SK-N-SH (cell line): Measurements from ENCODE around the gene HSD3B7. TPM values are rescaled to one million over a fixed set of nuclear protein-coding genes. Genes with fewer than 3 reads are reported as not detected.

Experiments used
- CTCF ChIA-PET: fragments of 300-600, 350-600 bp; formaldehyde crosslinking; extraction: SDS; loops from one replicate; lab custom pipeline; 2021; lab: Yijun Ruan, JAX
- POLR2A ChIA-PET: fragments of 350-600 bp; sonication (Branson Sonifier 250); formaldehyde crosslinking; extraction: SDS; loops from one replicate; lab custom pipeline; 2020; ENCODE audit warnings: antibody characterized with exemption, inconsistent platforms; lab: Yijun Ruan, JAX
- DNase-seq: peaks from one replicate; pipeline ENCODE4 v3.0.0; 2012
- H2AFZ ChIP-seq: fragments of 200-600 bp; sonication (generic); 2 replicates; pipeline ENCODE4 v1.8.1; 2016; ENCODE audit warnings: antibody characterized with exemption, mild to moderate bottlenecking, low read depth
- H3F3A ChIP-seq: fragments of 200-600 bp; sonication (generic); replicated peaks from 2 replicates; pipeline ENCODE3; 2016; ENCODE audit warnings: antibody characterized with exemption, mild to moderate bottlenecking; ENCODE audit not compliant: insufficient read depth
- H3K27ac ChIP-seq, 2 experiments: fragments of 200-500 bp in 1 of 2; fragments of 200-600 bp in 1 of 2; sonication (Bioruptor generic) in 1 of 2; sonication (generic), shearing (Covaris generic) in 1 of 2; 2 replicates each; pipeline versions ENCODE4 v1.5.1 to v1.6.1; 2014 to 2016; ENCODE audit warnings: low read depth in 2 of 2, inconsistent platforms in 1 of 2, low read length in 1 of 2, mild to moderate bottlenecking in 1 of 2, mixed read lengths in 1 of 2
- H3K27me3 ChIP-seq: fragments of 200-600 bp; sonication (generic), shearing (Covaris generic); 2 replicates; pipeline ENCODE4 v1.6.1; 2016; ENCODE audit warnings: mixed run types; ENCODE audit not compliant: insufficient read depth
- H3K36me3 ChIP-seq, 2 experiments: fragments of 200-500 bp in 1 of 2; fragments of 200-600 bp in 1 of 2; sonication (Bioruptor generic) in 1 of 2; sonication (generic) in 1 of 2; replicated peaks in 1 of 2; 2 replicates each; pipeline versions ENCODE3 to v1.5.1; 2014 to 2016; ENCODE audit warnings: low read length in 1 of 2, mild to moderate bottlenecking in 1 of 2; ENCODE audit not compliant: insufficient read depth in 2 of 2, control insufficient read depth in 1 of 2
- H3K4me1 ChIP-seq, 2 experiments: fragments of 200-500 bp in 1 of 2; fragments of 200-600 bp in 1 of 2; sonication (Bioruptor generic) in 1 of 2; sonication (generic), shearing (Covaris generic) in 1 of 2; 2 replicates each; pipeline versions ENCODE4 v1.5.1 to v1.6.1; 2014 to 2016; ENCODE audit warnings: low read depth in 1 of 2, low read length in 1 of 2, mixed run types in 1 of 2; ENCODE audit not compliant: insufficient read depth in 2 of 2, control insufficient read depth in 1 of 2
- H3K4me2 ChIP-seq: fragments of 200-600 bp; sonication (generic), shearing (Covaris generic); 2 replicates; pipeline ENCODE4 v1.6.1; 2017; ENCODE audit warnings: mixed run types
- H3K4me3 ChIP-seq, 2 experiments: fragments of 200-500 bp in 1 of 2; fragments of 200-600 bp in 1 of 2; sonication (Bioruptor generic) in 1 of 2; sonication (generic), shearing (Covaris generic) in 1 of 2; 2 replicates each; pipeline versions ENCODE4 v1.5.1 to v1.8.1; 2014 to 2016; ENCODE audit warnings: low read depth in 2 of 2, inconsistent platforms in 1 of 2, low read length in 1 of 2, mild to moderate bottlenecking in 1 of 2, mixed read lengths in 1 of 2, moderate library complexity in 1 of 2
- H3K79me2 ChIP-seq: fragments of 200-600 bp; sonication (generic); 2 replicates; pipeline ENCODE4 v1.8.1; 2017; ENCODE audit warnings: mild to moderate bottlenecking; ENCODE audit not compliant: insufficient read depth
- H3K9ac ChIP-seq: fragments of 200-600 bp; sonication (generic); 2 replicates; pipeline ENCODE4 v1.6.1; 2017; ENCODE audit warnings: mixed run types
- H3K9me2 ChIP-seq: fragments of 200-600 bp; sonication (generic); 2 replicates; pipeline ENCODE4 v1.6.1; 2017; ENCODE audit warnings: mixed run types
- H3K9me3 ChIP-seq: fragments of 200-600 bp; sonication (generic); 2 replicates; pipeline ENCODE4 v1.6.1; 2017; ENCODE audit warnings: mixed run types, mild to moderate bottlenecking, moderate library complexity
- H4K20me1 ChIP-seq: fragments of 200-600 bp; sonication (generic); 2 replicates; pipeline ENCODE4 v1.6.1; 2017; ENCODE audit warnings: mild to moderate bottlenecking, mixed run types; ENCODE audit not compliant: insufficient read depth
- CHD2 ChIP-seq: fragments of 150-350 bp; IDR thresholded peaks from 2 replicates; pipeline ENCODE4 v1.6.1; 2018; ENCODE audit warnings: low read length; ENCODE audit not compliant: partially characterized antibody
- EP300 ChIP-seq, 2 experiments: IDR thresholded peaks; 2 replicates each; pipeline versions ENCODE4 v1.4.0 to v1.6.1; 2012; ENCODE audit warnings: borderline replicate concordance in 1 of 2, low read depth in 1 of 2, low read length in 1 of 2
- GABPA ChIP-seq: IDR thresholded peaks from 2 replicates; pipeline ENCODE4 v1.4.0; 2012; ENCODE audit warnings: low read depth, mild to moderate bottlenecking
- GATA2 ChIP-seq: sonication (generic); formaldehyde crosslinking; IDR thresholded peaks from 2 replicates; pipeline ENCODE4 v1.5.0; 2020; ENCODE audit warnings: mild to moderate bottlenecking, missing genetic modification reagents
- JUND ChIP-seq: IDR thresholded peaks from 2 replicates; pipeline ENCODE4 v1.4.0; 2012
- MXI1 ChIP-seq: IDR thresholded peaks from 2 replicates; pipeline ENCODE4 v1.6.1; 2012; ENCODE audit warnings: mild to moderate bottlenecking, low read depth, low read length, improper control_type of control experiment
- NFIC ChIP-seq: IDR thresholded peaks from 2 replicates; pipeline ENCODE4 v1.4.0; 2012; ENCODE audit warnings: borderline replicate concordance
- POLR2AphosphoS5 ChIP-seq: IDR thresholded peaks from 2 replicates; pipeline ENCODE4 v1.6.1; 2012; ENCODE audit warnings: low read depth, low read length
- RAD21 ChIP-seq: IDR thresholded peaks from 2 replicates; pipeline ENCODE4 v1.6.1; 2012; ENCODE audit warnings: mild to moderate bottlenecking, low read length
- RXRA ChIP-seq: IDR thresholded peaks from 2 replicates; pipeline ENCODE4 v1.4.0; 2012; ENCODE audit warnings: low read depth, mild to moderate bottlenecking, borderline replicate concordance
- SMC3 ChIP-seq: IDR thresholded peaks from 2 replicates; pipeline ENCODE4 v1.6.1; 2012; ENCODE audit warnings: low read depth, low read length, improper control_type of control experiment
- TAF1 ChIP-seq: IDR thresholded peaks from 2 replicates; pipeline ENCODE4 v1.6.1; 2012; ENCODE audit warnings: low read depth, mild to moderate bottlenecking, low read length, moderate library complexity, borderline replicate concordance
- ZBTB33 ChIP-seq: IDR thresholded peaks from 2 replicates; pipeline ENCODE4 v1.4.0; 2012; ENCODE audit warnings: low read depth, borderline replicate concordance
- WGBS: methylation state at CpG from one replicate; pipeline ENCODE4 v1.1.6; 2017; ENCODE audit warnings: low lambda C conversion rate; 5-methylcytosine and 5-hydroxymethylcytosine counted together
- polyA plus RNA-seq, 3 experiments: library from polyadenylated mRNA; depleted of rRNA; stranded (reverse); fragments of >200 nt; gene quantifications; 2 replicates each; pipeline ENCODE4 v1.2.3, GENCODE V29; 2012
- TF ChIP-seq, protein P1 (sequence below): IDR thresholded peaks from 2 replicates; pipeline ENCODE4 v1.4.0; 2012; ENCODE audit warnings: low read depth
- TF ChIP-seq, protein P2 (sequence below): fragments of 200-600 bp; sonication (generic); IDR thresholded peaks from 2 replicates; pipeline ENCODE4 v1.6.1; 2017; ENCODE audit warnings: antibody characterized with exemption, mild to moderate bottlenecking, moderate library complexity
- TF ChIP-seq, protein P3 (sequence below): fragments of 150-350 bp; IDR thresholded peaks from 2 replicates; pipeline ENCODE4 v1.6.1; 2017; ENCODE audit warnings: antibody characterized with exemption, low read length, low read depth, borderline replicate concordance

Gene HSD3B7
- polyA plus RNA-seq, 1 of the 3 experiments (the other 2 are of a cell fraction) = 12.2 TPM

GRCh38 chr16:30944352-30944751 lies 40.7 kb upstream of the HSD3B7 start:
- H3F3A ChIP-seq = peaks cover 18% of the 10 kb centered on the region
- TF ChIP-seq RAD21 (no peak), NFIC (no peak), RXRA (no peak), JUND (no peak)
- TF ChIP-seq, protein P1, sequence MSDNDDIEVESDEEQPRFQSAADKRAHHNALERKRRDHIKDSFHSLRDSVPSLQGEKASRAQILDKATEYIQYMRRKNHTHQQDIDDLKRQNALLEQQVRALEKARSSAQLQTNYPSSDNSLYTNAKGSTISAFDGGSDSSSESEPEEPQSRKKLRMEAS = no peak
- ChIA-PET POLR2A (no interaction called here), CTCF (interaction anchor here (0.7 to 1.5 kb wide), 2 partner anchors 9 to 100 kb away, joined by 3 to 9 read pairs; no protein-coding TSS in a partner anchor)
- no peaks in the 10 kb centered on the region for H3K27me3 ChIP-seq
- peaks cover 0 to 11% of the 10 kb centered on the region in 2 experiments; a peak in 1 of 4 replicates for H3K4me1 ChIP-seq
- no peak overlapping the region for H2AFZ ChIP-seq
- no peaks in the 10 kb centered on the region for H3K9me2 ChIP-seq
- H3K9ac ChIP-seq = no peak overlapping the region
- peaks cover 22 to 32% of the 10 kb centered on the region in 2 experiments for H3K36me3 ChIP-seq
- 0 out of 2 replicates have a peak, but pooled peaks cover 4% of the 10 kb centered on the region for H4K20me1 ChIP-seq
- no peak overlapping the region for H3K4me3 ChIP-seq
- no peak overlapping the region for H3K4me2 ChIP-seq
- H3K79me2 ChIP-seq = 0 out of 2 replicates have a peak, but pooled peaks cover 16% of the 10 kb centered on the region
- no peak overlapping the region for H3K27ac ChIP-seq
- no peaks in the 10 kb centered on the region for H3K9me3 ChIP-seq
- DNase-seq = no peak

DNA sequence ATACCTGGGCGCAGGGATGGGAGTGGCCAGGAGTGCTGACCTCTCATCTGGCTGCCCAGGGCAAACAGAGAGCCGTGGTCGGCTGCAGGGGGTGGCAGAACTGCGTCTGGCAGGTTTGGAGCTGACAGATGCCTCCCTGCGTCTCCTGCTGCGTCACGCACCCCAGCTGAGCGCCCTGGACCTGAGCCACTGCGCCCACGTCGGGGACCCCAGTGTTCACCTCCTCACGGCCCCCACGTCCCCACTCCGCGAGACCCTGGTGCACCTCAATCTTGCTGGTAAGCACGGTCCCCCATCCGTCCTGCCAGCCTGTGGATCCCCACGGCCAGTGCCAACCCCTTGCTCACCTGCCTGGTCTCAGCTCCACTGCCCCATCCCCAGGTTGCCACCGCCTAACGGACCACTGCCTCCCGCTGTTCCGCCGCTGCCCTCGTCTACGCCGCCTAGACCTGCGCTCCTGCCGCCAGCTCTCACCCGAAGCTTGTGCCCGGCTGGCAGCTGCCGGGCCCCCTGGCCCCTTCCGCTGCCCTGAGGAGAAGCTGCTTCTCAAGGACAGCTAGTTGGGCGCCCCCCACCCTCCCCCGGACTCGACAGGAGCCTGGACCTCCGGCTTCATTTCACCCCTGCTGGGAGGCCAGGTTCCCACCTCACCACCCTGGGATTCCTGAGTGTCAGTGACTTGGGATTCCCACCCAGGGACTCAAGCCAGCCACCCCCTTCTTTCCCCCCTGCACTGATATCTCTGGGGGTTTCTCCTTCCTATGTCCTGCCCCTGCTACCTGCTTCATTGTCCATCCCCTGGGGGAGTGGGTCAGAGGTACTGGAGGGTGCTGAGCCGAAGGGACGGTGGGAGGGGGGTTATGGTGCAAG lies 38.1 kb upstream of the HSD3B7 start:
- no peak overlapping the region for H3K4me3 ChIP-seq
- no peak overlapping the region for H3K4me2 ChIP-seq
- peaks cover 15 to 32% of the 10 kb centered on the region in 2 experiments for H3K36me3 ChIP-seq
- H3K9ac ChIP-seq = no peak overlapping the region
- H3K27me3 ChIP-seq = no peaks in the 10 kb centered on the region
- TF ChIP-seq CHD2 (no peak), TAF1 (no peak), SMC3 (no peak), EP300 (IDR thresholded peaks at IDR 0.05; ENCODE audit: borderline replicate concordance in 1 of 2, low read depth in 1 of 2, low read length in 1 of 2) (no peak), ZBTB33 (no peak), MXI1 (no peak), GATA2 (CRISPR knock-in tag) (no peak), GABPA (no peak), RXRA (no peak), POLR2AphosphoS5 (no peak)
- TF ChIP-seq, protein P2, sequence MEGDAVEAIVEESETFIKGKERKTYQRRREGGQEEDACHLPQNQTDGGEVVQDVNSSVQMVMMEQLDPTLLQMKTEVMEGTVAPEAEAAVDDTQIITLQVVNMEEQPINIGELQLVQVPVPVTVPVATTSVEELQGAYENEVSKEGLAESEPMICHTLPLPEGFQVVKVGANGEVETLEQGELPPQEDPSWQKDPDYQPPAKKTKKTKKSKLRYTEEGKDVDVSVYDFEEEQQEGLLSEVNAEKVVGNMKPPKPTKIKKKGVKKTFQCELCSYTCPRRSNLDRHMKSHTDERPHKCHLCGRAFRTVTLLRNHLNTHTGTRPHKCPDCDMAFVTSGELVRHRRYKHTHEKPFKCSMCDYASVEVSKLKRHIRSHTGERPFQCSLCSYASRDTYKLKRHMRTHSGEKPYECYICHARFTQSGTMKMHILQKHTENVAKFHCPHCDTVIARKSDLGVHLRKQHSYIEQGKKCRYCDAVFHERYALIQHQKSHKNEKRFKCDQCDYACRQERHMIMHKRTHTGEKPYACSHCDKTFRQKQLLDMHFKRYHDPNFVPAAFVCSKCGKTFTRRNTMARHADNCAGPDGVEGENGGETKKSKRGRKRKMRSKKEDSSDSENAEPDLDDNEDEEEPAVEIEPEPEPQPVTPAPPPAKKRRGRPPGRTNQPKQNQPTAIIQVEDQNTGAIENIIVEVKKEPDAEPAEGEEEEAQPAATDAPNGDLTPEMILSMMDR = no peak
- TF ChIP-seq, protein P3, sequence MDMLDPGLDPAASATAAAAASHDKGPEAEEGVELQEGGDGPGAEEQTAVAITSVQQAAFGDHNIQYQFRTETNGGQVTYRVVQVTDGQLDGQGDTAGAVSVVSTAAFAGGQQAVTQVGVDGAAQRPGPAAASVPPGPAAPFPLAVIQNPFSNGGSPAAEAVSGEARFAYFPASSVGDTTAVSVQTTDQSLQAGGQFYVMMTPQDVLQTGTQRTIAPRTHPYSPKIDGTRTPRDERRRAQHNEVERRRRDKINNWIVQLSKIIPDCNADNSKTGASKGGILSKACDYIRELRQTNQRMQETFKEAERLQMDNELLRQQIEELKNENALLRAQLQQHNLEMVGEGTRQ = no peak
- H3K27ac ChIP-seq = no peak overlapping the region
- 0 out of 2 replicates have a peak, but pooled peaks cover 4% of the 10 kb centered on the region for H4K20me1 ChIP-seq
- DNase-seq = no peak
- H3K79me2 ChIP-seq = peaks cover 16% of the 10 kb centered on the region; the same call in 1 of the 2 replicates
- no peaks in the 10 kb centered on the region for H3K9me2 ChIP-seq
- CTCF ChIA-PET = interaction anchor here (1.0 to 1.4 kb wide), 2 partner anchors 102 to 132 kb away, joined by 4 read pairs; no protein-coding TSS in a partner anchor
- H3K9me3 ChIP-seq = no peaks in the 10 kb centered on the region
- POLR2A ChIA-PET = interaction anchor here (1.1 kb wide), 1 partner anchor 10 kb away, joined by 3 read pairs; the partner anchor contains the start of gene SETD1A
- H2AFZ ChIP-seq = no peak overlapping the region
- peaks cover 31% of the 10 kb centered on the region for H3F3A ChIP-seq
- H3K4me1 ChIP-seq = peaks cover 0 to 22% of the 10 kb centered on the region in 2 experiments; a peak in 1 of 4 replicates
- 93% methylated on average over 34 of the region's 38 CpGs for WGBS
